ENCODE data around the gene LCTL.

Gene LCTL

DNA sequence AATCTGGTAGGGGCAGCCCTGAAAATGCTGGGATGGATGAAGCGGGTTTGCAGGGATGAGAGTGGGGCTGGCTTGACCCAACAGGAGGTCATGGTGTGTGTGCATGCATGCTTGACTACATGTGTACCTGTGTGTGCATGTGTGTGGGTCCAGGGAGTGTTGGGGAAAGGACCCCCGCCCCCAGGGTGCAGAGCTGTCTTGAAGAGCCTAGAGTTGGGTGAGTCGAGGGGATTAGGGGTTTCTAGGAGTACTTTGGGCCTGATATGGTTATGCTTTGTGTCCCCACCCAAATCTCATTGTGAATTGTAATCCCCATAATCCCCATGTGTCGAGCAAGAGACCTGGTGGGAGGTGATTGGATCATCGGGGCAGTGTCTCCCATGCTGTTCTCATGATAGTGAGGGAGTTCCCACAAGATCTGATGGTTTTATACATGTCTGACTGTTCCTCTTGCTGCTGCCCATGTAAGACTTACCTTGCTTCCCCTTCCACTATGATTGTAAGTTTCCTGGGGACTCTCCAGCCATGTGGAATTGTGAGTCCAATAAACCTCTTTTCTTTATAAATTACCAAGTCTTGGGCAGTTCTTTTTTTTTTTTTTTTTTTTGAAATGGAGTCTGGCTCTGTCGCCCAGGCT, 5.2 kb upstream of the LCTL start:
- no peak for DNase-seq
- Histone ChIP-seq H3K4me1 (peaks cover 6% of the 10 kb centered on the region; the same call in 1 of the 2 replicates), H3K36me3 (no peaks in the 10 kb centered on the region), H3K9me3 (no peaks in the 10 kb centered on the region), H3K27me3 (no peaks in the 10 kb centered on the region), H3K4me3 (ENCODE audit: low read depth, low read length) (no peak overlapping the region)
- TF ChIP-seq CTCF (IDR thresholded peaks at IDR 0.05; ENCODE audit: low read depth, low read length): no peak

DNA sequence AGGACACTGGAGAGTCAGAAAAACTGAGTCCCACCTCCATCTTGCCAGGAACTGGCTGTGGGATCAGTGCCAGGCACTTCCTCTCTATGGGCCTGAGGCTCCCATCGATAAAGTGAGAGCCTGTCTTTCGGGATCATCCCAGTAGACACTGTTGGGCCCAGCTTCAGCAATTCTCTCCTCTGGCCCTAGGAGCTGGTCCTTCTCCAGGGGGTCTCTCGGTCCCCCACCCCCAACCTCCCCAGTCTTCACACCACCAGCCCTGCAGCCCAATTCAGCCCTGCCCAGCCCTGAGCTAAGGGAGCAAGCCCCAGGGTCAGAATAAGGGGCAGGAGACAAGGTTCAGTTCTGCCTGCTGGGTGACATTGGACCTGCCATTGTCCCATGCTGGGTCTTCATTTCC, 4.5 kb upstream of the LCTL start:
- Histone ChIP-seq H3K27me3 (no peaks in the 10 kb centered on the region), H3K36me3 (no peaks in the 10 kb centered on the region), H3K4me1 (peaks cover 6% of the 10 kb centered on the region; the same call in 1 of the 2 replicates), H3K9me3 (no peaks in the 10 kb centered on the region), H3K4me3 (ENCODE audit: low read depth, low read length) (no peak overlapping the region)
- DNase-seq: no peak
- no peak for TF ChIP-seq CTCF (IDR thresholded peaks at IDR 0.05; ENCODE audit: low read depth, low read length)

DNA sequence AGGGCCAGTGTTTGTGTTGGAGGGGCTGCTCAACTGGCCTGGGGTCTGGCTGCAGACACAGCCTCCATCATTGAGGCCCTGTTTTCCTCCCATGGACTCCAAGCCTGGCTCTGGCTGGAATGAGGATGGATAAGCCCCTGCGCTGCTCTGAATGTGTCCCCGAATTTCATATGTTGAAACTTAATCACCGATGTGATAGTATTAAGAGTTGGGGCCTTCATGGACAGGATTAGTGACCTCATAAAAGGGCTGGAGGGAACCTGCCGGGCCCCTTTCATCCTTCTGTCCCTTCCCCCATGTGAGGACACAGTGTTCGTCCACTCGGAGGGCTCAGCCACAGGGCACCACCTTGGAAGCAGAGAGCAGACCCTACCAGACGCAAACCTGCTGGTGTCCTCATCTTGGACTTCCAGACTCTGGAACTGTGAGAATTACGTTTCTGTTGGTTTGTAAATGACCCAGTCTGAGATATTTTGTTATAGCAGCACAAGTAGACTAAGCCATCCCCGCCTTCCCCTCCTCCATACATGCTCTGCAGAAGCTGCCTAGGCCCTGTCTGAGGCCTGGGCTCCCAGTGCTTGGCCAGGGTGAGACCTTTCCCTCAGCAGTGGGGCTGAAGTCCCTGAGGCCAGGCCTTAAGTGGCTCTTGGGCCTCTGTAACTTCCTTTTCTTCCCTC, 3.8 kb upstream of the LCTL start:
- Histone ChIP-seq H3K27me3 (no peaks in the 10 kb centered on the region), H3K4me3 (ENCODE audit: low read depth, low read length) (no peak overlapping the region), H3K9me3 (no peaks in the 10 kb centered on the region), H3K4me1 (peaks cover 6% of the 10 kb centered on the region; the same call in 1 of the 2 replicates), H3K36me3 (no peaks in the 10 kb centered on the region)
- no peak for DNase-seq
- no peak for TF ChIP-seq CTCF (IDR thresholded peaks at IDR 0.05; ENCODE audit: low read depth, low read length)

DNA sequence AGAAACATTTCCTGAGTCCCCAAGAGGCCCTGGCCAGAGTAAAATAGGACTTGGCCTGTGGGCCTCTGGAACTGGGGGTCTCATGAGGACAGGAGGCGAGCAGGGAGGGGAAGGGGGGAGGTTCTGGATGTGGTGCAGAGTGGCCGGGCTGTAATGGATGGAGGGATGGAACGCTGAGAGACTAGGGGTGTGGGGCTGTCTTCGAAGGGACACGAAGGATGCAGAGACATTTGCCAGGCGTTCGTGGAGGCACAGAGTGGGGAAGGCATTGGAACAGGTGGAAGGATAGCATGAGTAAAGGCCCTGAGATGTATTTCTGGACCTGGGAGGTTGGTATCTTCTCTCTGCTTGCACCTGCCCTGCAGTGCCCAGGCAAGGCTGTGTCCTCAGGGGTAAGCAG, 2.1 kb upstream of the LCTL start:
- Histone ChIP-seq H3K9me3 (no peaks in the 10 kb centered on the region), H3K27me3 (no peaks in the 10 kb centered on the region), H3K36me3 (no peaks in the 10 kb centered on the region), H3K4me1 (peaks cover 6% of the 10 kb centered on the region; the same call in 1 of the 2 replicates), H3K4me3 (ENCODE audit: low read depth, low read length) (no peak overlapping the region)
- no peak for DNase-seq
- no peak for TF ChIP-seq CTCF (IDR thresholded peaks at IDR 0.05; ENCODE audit: low read depth, low read length)

DNA sequence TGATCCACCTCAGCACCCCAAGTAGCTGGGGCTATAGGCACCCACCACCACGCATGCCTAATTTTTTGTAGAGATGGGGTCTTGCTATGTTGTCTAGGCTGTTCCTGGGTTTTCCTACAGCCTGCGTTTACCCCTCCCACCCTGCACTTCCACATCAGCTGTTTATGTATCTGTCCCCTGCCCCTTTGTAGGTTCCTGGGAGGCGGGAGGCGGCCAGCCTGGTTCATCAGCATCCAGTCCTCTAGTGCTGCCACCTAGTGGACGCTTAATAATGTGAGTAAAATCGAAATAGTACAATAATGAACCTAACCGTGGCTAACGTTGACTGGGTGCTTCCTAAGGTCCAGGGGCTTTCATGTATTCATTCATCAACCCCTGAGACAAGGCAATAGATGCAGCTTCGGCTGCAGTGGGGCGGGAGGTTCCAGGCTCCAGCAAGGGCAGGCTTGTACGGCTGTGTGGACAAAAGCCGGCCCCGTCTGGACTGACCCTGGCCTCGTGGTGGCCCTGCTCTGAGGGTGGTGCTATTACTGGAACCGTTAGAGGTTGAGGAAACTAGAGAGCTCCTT, 1.2 kb upstream of the LCTL start:
- peak; percentile 87 for DNase-seq
- no peak overlapping the region for H3K4me3 ChIP-seq (ENCODE audit: low read depth, low read length)
- H3K36me3 ChIP-seq: no peaks in the 10 kb centered on the region
- peaks cover 4% of the 10 kb centered on the region; the same call in 1 of the 2 replicates for H3K4me1 ChIP-seq
- H3K9me3 ChIP-seq: no peaks in the 10 kb centered on the region
- H3K27me3 ChIP-seq: no peaks in the 10 kb centered on the region
- peak; percentile 81 for TF ChIP-seq CTCF (IDR thresholded peaks at IDR 0.05; ENCODE audit: low read depth, low read length)

GRCh38 chr15:66565141-66565641, 607 bp downstream of the LCTL start:
- no peak for DNase-seq
- Histone ChIP-seq H3K36me3 (no peaks in the 10 kb centered on the region), H3K9me3 (no peaks in the 10 kb centered on the region), H3K27me3 (no peaks in the 10 kb centered on the region), H3K4me1 (no peaks in the 10 kb centered on the region), H3K4me3 (ENCODE audit: low read depth, low read length) (no peak overlapping the region)
- TF ChIP-seq CTCF (IDR thresholded peaks at IDR 0.05; ENCODE audit: low read depth, low read length): no peak

Measured in BE2C (cell line).